Lung (tissue), 12 donors: ENCODE results near the gene PHLPP1. TPM values are rescaled to one million over a fixed set of nuclear protein-coding genes. Genes with fewer than 3 reads are reported as not detected.
"Not testable (repeated sequence)": the region's sequence is repeated elsewhere in the genome, so short reads cannot be mapped to it uniquely, and the experiment has no call there.

Experiments
- ATAC-seq: fragments of 200-7000 bp; cut with Tn5 transposase; one replicate; pipeline ENCODE4 v1.9.1; 2020; ENCODE audit warnings: moderate number of reproducible peaks; ENCODE audit not compliant: insufficient read depth, low FRiP score
- DNase-seq, 3 donors: peaks; one replicate each; pipeline ENCODE4 v3.0.0-alpha.2; 2013 to 2017
- H3K27ac ChIP-seq, 2 donors: one replicate each; pipeline ENCODE4 v1.5.1; 2013; ENCODE audit warnings: mild to moderate bottlenecking in 2 of 2, moderate library complexity in 2 of 2, control low read depth in 1 of 2, inconsistent platforms in 1 of 2, low read depth in 1 of 2, low read length in 1 of 2
- H3K27me3 ChIP-seq, 3 donors: one replicate each; pipeline ENCODE4 v1.5.1; 2013; ENCODE audit warnings: low read length in 2 of 3; ENCODE audit not compliant: control insufficient read depth in 3 of 3, insufficient read depth in 3 of 3
- H3K36me3 ChIP-seq, 4 donors: one replicate each; pipeline ENCODE4 v1.5.1; 2013; ENCODE audit warnings: low read length in 4 of 4, mild to moderate bottlenecking in 1 of 4, moderate library complexity in 1 of 4; ENCODE audit not compliant: control insufficient read depth in 4 of 4, insufficient read depth in 4 of 4
- H3K4me1 ChIP-seq, 5 donors: one replicate each; pipeline ENCODE4 v1.5.1; 2013; ENCODE audit warnings: low read length in 5 of 5, mild to moderate bottlenecking in 2 of 5, moderate library complexity in 1 of 5; ENCODE audit not compliant: control insufficient read depth in 5 of 5, insufficient read depth in 5 of 5
- H3K4me3 ChIP-seq: one replicate; pipeline ENCODE4 v1.5.1; 2013; ENCODE audit warnings: mild to moderate bottlenecking, control low read depth, moderate library complexity
- H3K9ac ChIP-seq, 2 donors: one replicate each; pipeline ENCODE4 v1.5.1; 2013; ENCODE audit warnings: low read length in 2 of 2, control low read depth in 1 of 2; ENCODE audit not compliant: insufficient read depth in 1 of 2
- H3K9me3 ChIP-seq, 4 donors: one replicate each; pipeline ENCODE4 v1.5.1; 2013; ENCODE audit warnings: low read length in 3 of 4, mild to moderate bottlenecking in 1 of 4, moderate library complexity in 1 of 4; ENCODE audit not compliant: control insufficient read depth in 4 of 4, insufficient read depth in 3 of 4
- WGBS, 2 donors: extraction: QIAGEN DNeasy Blood & Tissue Kit; methylation state at CpG; one replicate each; pipeline ENCODE4 v1.1.7; 2013; 5-methylcytosine and 5-hydroxymethylcytosine counted together
- polyA plus RNA-seq, 2 donors: library from polyadenylated mRNA; stranded (reverse); fragments of 200-250 nt; gene quantifications; one replicate each; pipeline ENCODE4 v1.2.1, GENCODE V29; 2013
- total RNA-seq, 2 donors: library from RNA; depleted of rRNA in 1 of 2; stranded (reverse); fragments of >200 nt in 1 of 2; gene quantifications; one replicate each; pipeline ENCODE4 v1.2.1, GENCODE V29; 2014 to 2021
- TF ChIP-seq, protein P1 (sequence below): IDR thresholded peaks from 2 replicates; pipeline ENCODE4 v1.5.1; 2012; ENCODE audit warnings: mild to moderate bottlenecking; ENCODE audit errors: control extremely low read depth, extremely low read depth
- donor health status: control.
- donor health status: control.
- donor health status: Bipolar disorder and iron deficiency.
- donor health status: healthy.
- donor health status: DM: yes; HTN: yes; CAD: no.

The PHLPP1 gene
- total and polyA plus RNA-seq, 4 donors: 2.3 to 29.2 (median 7.9) TPM

GRCh38 chr18:62802523-62802922, 87.2 kb downstream of the PHLPP1 start:
- H3K9me3 ChIP-seq: no peaks in the 10 kb centered on the region
- H3K27me3 ChIP-seq: no peaks in the 10 kb centered on the region
- no peak overlapping the region for H3K27ac ChIP-seq
- no peak overlapping the region for H3K9ac ChIP-seq
- H3K36me3 ChIP-seq: no peaks in the 10 kb centered on the region
- TF ChIP-seq, protein P1, sequence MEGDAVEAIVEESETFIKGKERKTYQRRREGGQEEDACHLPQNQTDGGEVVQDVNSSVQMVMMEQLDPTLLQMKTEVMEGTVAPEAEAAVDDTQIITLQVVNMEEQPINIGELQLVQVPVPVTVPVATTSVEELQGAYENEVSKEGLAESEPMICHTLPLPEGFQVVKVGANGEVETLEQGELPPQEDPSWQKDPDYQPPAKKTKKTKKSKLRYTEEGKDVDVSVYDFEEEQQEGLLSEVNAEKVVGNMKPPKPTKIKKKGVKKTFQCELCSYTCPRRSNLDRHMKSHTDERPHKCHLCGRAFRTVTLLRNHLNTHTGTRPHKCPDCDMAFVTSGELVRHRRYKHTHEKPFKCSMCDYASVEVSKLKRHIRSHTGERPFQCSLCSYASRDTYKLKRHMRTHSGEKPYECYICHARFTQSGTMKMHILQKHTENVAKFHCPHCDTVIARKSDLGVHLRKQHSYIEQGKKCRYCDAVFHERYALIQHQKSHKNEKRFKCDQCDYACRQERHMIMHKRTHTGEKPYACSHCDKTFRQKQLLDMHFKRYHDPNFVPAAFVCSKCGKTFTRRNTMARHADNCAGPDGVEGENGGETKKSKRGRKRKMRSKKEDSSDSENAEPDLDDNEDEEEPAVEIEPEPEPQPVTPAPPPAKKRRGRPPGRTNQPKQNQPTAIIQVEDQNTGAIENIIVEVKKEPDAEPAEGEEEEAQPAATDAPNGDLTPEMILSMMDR: no peak
- no peak overlapping the region for H3K4me3 ChIP-seq
- DNase-seq: peak in 1 of 3 donors; percentile 15
- 61 to 66% methylated on average over 3 of the region's 3 CpGs for WGBS, 2 donors
- peaks cover 0 to 5% (median 0%) of the 10 kb centered on the region in 5 donors for H3K4me1 ChIP-seq
- no peak for ATAC-seq

- no peak for ATAC-seq
- 53 to 75% methylated on average over 2 of the region's 2 CpGs for WGBS, 2 donors
- DNase-seq: no peak
These were observed 92.1 kb downstream of the PHLPP1 start for GRCh38 chr18:62807396-62807795.

GRCh38 chr18:62808123-62808522, 92.8 kb downstream of the PHLPP1 start:
- 47 to 81% methylated on average over 1 of the region's 1 CpG for WGBS, 2 donors
- no peak for ATAC-seq

More at GRCh38 chr18:62807396-62807795, 92.1 kb downstream of the PHLPP1 start:
- H3K4me3 ChIP-seq: no peak overlapping the region
- TF ChIP-seq, protein P1: no peak
- H3K27ac ChIP-seq: no peak overlapping the region
- no peaks in the 10 kb centered on the region for H3K9me3 ChIP-seq
- H3K4me1 ChIP-seq: peaks cover 0 to 3% (median 0%) of the 10 kb centered on the region in 5 donors
- H3K9ac ChIP-seq: no peak overlapping the region
- H3K27me3 ChIP-seq: no peaks in the 10 kb centered on the region
- H3K36me3 ChIP-seq: no peaks in the 10 kb centered on the region

GRCh38 chr18:62809445-62809844, 94.1 kb downstream of the PHLPP1 start:
- not testable (repeated sequence) for H3K27me3 ChIP-seq, ATAC-seq, DNase-seq, H3K36me3 ChIP-seq, H3K27ac ChIP-seq, H3K9me3 ChIP-seq, H3K9ac ChIP-seq, H3K4me3 ChIP-seq
- H3K4me1 ChIP-seq: peaks cover 0 to 17% (median 1%) of the 10 kb centered on the region in 5 donors
- 82 to 85% methylated on average over 8 of the region's 8 CpGs for WGBS, 2 donors

More at GRCh38 chr18:62808123-62808522, 92.8 kb downstream of the PHLPP1 start:
- Histone ChIP-seq H3K4me1 (peaks cover 0 to 9% (median 0%) of the 10 kb centered on the region in 5 donors), H3K27me3 (no peaks in the 10 kb centered on the region), H3K27ac (no peak overlapping the region), H3K4me3 (no peak overlapping the region), H3K36me3 (no peaks in the 10 kb centered on the region), H3K9ac (no peak overlapping the region), H3K9me3 (no peaks in the 10 kb centered on the region)
- no peak for DNase-seq
- TF ChIP-seq, protein P1: no peak
